Activated naive CD4-positive, alpha-beta T cell (primary cell): ENCODE measurements around the gene PDZD4.

Experiments
- DNase-seq, 4 experiments: peaks; one replicate each; lab custom pipeline; 2025; lab: John Stamatoyannopoulos, UW

The PDZD4 gene

DNA sequence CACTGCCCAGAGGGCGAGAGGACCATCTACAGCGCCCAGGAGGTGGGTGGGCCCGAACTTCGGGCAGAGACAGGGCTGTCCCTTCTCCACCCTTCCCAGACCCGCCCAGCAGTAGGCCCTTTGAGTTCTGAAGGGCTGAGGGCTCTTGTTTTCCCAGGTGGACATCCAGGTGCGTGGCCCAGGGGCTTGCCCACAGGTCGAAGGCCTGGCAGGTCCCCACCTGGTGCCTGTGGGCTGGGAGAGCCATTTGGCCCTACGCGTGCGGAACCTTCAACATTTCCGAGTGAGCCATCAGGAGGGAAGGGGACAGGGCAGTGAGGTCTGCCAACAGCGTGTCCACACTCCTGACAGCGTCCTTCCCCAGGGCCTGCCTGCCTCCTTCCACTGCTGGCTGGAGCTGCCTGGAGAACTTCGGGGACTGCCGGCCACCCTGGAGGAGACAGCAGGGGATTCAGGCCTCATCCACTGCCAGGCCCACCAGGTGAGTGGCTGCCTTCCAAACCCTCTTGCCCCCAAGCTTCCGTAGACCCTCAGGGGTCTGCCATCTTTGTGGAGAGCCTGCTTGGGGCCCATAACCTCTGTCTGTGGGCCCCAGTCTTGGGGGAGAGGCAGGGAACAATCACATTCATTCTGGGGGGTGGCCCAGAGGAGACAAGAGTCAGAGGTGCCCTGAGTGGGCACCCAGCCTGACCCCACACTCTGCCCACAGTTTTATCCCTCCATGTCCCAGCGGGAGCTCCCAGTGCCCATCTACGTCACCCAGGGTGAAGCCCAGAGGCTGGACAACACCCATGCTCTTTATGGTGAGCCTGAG, 59.5 kb downstream of the PDZD4 start:
- no peak for DNase-seq

DNA sequence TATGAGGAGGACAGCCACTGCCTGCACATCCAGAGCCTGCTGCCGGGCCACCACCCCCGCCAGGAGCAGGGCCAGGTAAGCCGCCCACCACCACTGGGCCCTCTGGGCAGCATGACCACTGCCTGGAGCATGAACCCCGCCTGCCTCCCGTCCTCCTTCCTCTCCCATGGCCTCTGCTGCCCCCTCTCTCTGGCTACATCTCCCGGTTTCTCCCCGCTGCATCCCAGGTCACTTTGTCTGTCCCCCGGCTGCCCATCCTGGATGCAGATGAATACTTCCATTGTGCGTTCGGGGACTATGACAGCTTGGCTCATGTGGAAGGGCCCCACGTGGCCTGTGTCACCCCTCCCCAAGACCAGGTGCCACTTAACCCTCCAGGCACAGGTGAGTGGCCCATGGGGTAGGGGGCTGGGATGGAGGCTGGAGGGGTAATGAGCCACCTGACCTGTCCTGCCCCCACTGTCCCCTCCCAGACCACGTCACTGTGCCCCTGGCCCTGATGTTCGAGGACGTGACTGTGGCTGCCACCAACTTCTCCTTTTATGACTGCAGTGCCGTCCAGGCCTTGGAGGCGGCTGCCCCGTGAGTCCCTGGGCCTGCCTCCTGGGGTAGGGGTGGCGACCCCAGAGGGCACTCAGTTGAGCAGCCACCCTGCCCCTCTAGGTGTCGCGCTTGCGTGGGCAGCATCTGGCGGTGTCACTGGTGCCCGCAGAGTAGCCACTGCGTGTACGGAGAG, 60.3 kb downstream of the PDZD4 start:
- no peak for DNase-seq

DNA sequence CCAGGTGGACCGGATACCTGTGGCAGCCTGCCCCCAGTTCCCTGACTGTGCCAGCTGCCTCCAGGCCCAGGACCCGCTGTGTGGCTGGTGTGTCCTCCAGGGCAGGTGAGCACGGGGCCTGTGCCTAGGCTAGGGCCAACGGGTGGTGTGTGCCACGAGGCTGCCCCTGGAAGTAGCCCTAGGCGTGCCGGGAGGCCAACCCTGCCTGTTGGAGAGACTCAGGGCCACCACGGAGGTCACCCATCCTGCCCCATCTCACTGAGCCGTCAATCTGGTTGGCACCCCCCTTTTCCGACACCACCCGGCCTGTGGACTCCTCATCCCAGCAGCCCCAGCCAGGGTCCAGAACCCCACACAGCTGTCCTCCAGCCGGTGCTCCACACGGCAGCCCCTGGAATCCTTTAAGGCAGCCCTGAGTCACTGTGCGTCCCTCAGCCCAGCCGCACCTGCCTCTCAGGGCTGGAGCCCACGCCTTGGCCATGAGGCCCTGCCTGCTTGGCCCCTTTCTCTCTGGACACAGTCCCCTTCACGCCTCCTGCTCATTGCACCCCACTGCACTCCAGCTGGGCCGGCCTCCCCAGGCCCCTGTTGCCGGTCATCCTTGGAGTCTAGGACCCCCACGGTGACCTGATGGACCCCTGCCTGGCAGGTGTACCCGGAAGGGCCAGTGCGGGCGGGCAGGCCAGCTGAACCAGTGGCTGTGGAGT, 61.0 kb downstream of the PDZD4 start:
- no peak for DNase-seq

DNA sequence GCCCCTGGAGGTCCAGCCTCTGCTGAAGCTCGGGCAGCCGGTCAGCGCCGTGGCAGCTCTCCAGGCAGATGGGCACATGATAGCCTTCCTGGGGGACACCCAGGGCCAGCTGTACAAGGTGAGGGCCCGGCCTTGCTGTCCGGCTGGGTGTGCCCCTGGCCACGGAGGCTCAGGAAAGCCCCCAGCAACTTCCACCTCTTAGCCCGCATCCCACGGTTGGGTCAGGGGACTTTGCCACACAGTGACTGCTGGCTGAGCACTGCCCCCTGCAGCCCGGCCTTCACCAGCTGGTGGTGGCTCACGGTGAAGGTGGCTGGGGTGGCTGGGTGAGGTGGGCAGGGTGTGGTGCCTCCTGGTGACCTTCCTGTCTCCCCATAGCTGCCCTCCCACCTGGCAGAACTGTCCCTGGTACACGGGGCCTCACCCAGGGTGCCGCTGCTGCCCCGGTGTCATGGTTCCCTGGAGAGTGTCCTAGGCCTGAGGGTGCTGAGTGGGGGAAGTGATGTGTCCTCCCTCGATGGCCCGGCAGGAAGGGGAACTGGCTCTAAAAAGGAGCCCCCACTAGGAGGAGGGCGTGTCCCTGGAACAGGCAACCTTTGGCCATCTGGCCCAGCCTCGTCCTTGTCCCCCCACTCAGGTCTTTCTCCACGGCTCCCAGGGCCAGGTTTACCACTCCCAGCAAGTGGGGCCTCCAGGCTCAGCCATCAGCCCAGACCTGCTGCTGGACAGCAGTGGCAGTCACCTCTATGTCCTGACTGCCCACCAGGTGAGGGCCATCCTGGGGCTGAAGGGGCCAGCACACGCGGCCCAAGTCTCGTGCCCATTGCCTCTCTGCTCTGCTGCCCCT, 61.8 kb downstream of the PDZD4 start:
- no peak for DNase-seq

DNA sequence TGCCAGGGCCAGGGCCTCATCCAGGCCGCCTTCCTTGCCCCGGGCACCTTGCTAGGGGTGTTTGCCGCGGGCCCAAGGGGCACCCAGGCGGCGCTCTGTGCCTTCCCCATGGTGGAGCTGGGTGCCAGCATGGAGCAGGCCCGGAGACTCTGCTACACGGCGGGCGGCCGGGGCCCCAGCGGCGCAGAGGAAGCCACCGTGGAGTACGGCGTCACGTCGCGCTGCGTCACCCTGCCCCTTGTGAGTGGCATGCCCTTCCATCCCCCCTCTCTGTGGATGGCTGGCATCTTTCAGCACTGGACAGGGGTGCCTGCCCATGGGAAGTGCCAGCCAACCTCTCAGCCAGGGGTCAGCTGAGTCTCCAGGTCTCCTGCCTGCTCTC, 62.7 kb downstream of the PDZD4 start:
- DNase-seq = no peak

DNA sequence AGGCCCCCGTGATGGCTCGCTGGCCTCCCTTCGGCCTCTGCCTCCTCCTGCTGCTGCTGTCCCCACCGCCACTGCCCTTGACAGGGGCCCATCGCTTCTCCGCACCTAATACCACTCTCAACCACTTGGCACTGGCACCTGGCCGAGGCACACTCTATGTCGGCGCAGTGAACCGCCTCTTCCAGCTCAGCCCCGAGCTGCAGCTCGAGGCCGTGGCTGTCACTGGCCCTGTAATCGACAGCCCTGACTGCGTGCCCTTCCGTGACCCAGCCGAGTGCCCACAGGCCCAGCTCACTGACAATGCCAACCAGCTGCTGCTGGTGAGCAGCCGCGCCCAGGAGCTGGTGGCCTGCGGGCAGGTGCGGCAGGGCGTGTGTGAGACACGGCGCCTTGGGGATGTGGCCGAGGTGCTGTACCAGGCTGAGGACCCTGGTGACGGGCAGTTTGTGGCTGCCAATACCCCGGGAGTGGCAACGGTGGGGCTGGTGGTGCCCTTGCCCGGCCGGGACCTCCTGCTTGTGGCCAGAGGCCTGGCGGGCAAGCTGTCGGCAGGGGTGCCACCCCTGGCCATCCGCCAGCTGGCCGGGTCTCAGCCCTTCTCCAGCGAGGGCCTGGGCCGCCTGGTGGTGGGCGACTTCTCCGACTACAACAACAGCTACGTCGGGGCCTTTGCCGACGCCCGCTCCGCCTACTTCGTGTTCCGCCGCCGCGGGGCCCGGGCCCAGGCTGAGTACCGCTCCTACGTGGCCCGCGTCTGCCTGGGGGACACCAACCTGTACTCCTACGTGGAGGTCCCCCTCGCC, 63.3 kb downstream of the PDZD4 start:
- DNase-seq = no peak

DNA sequence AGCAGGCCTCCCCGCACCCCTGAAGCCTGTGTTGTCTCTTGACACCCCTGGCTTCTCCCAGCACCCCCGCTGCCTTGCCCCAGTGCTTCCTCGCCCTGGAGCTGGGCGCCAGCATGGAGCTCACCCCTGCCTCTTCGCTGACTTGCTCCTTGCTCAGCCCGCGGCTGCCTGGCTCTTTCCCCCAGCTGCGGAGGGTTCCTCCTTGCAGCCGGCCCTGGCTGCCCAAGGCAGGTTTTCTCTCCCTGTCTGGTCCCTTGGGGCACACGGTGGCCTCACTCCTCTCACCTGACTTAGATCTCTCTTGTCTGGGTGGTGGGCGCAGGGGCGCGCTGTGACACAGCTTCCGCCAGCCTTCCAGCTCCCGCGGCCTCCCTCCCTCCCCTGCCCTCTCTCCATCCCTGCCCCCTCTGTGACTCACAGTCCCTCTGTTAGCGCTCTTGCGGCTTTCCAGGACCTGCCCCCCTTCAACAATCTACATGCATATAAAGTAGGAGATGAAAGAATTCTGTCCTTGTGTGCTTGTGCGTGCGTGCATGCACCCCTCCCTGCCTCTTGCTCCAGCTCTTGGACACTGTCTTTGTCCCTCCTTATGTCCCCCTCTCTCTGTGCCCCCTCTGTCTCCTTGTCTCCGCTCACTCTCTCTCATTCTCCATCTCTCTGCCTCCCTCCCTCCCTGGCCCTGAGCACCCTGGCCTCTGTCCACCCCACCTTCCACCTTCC, 64.1 kb downstream of the PDZD4 start:
- DNase-seq = no peak

DNA sequence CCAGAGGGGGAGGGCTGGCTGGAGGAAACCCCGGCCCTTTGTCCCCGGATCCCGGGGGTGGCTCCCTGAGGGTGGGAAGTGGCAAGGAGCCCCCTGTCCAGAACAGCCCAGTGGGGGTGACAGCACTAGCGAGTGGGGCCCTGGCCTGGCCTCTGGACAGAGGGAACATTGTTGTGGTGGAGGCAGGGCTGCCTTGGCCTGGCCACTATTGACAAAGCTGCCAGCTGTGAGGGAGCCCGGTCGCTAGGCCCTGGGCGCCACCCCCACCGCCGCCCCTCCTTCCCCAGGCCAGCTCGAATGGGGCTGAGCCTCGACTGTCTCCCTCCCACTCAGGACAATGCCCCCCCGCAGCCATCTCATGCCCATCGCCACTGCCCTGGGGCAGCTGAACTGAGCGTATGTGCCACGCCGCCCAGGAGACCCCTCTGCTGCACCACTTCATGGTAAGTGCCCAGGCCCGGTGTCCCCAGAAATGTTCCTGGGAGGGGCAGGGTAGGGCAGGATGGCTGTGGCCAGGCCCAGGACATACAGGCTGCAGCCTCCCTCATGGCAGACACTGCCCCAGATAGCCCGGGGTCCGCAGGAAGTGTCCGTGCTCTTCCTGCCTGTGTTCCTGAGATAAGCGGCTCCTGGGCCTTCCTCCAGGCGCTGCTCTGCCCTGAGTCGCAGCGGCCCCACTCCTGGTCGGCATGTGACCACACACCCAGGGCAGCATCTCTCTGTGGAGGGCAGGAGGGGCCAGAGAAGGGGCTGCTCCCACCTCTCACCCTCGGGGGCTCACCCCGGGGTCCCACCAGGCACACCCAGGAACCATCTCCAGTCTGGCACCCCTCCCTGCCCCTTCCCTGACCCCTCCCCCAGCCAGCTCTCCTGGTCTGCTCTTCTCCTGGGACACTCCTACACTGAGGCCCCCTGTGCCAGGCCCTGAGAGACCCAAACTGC, 64.9 kb downstream of the PDZD4 start:
- DNase-seq = no peak

DNA sequence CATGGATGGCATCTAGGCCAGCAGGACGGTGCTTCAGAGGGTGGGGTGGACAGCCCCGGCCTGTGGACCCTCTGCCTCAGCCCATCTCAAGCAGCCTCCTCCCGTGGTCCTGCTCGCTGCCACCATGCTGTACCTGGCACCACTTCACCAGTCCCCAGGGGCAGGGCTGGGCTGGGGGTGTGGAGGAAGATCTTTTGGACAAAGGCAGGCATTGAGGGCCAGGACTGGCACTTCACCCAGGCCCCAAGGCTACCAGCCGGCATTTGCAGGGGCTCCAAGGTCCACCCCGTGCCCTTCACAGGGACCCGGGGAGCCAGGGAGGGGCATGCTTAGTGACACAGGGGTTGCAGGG, 65.6 kb downstream of the PDZD4 start:
- no peak for DNase-seq

DNA sequence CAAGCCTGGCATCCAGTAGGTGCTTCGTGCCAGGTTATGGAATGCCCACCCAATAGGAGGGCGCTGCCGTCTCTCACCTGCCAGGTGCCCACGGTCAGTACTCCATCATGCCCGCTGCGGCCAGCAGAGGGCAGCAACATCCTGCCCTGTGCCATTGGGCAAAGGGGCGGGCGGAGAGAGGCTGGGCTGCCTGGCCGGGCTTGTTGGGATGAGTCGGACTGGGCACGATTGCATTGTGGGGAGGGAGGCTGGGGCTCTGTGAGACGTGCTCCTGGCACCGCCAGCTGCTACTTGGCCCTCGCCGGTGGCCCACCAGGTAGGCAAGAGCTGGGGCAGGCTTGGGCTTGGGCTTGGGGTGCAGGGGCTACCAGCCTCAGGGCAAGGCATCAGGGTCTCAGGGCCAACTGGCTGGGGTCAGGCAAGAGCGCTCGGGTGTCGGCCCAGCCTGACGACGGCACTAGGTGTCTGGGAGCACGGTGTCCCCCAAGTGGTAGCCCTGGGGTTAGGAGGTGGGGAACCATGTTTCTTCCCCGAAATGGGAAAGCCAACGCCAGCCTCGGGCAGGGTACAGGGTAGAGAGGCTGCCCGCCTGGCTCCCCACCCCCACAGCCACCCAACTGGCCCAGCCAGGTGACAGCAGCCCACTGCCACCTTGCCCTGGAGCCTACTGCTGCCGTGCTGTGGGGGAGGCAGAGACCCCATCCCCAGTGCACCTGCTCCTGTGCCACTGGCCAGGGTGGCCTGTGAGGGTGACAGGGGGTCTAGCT, 66.2 kb downstream of the PDZD4 start, which contains the start of gene PLXNB3:
Gene PLXNB3 (plus strand): TSS at position 261 of the 767 bp plus-strand sequence. CDS start 1,287 bp downstream, outside the sequence.
- peak; percentile 12 to 74 (median 49) for DNase-seq

DNA sequence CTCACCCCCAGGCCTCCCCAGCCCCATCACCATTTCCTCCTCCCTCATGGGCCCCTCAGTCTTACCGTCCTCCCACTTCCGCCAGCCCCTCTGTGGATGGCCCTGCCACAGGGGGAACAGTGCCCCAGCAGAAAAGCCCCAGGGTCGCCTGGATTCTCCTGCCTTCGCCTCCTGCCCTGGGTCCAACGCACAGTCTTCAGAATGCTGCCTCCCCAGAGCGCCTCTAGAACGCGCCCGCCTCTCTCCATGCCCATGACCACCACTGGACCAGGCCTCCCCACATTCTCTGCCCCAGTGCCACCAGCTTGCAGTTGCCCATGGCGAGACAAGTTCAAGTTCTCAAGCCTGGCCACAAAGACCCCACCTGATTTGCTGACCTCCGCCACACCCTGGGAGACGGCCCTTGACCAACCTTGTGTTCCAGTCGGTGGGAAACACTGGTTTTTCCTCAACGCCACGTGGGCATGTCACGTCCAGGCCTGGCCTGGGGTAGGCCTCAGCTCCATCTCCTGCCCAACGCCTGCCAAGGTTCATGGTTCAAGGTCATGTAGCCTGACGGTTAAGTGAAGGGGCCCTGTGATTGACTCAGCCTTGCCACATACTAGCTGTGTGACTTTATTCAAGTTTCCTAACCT, 66.9 kb downstream of the PDZD4 start:
- DNase-seq = no peak

DNA sequence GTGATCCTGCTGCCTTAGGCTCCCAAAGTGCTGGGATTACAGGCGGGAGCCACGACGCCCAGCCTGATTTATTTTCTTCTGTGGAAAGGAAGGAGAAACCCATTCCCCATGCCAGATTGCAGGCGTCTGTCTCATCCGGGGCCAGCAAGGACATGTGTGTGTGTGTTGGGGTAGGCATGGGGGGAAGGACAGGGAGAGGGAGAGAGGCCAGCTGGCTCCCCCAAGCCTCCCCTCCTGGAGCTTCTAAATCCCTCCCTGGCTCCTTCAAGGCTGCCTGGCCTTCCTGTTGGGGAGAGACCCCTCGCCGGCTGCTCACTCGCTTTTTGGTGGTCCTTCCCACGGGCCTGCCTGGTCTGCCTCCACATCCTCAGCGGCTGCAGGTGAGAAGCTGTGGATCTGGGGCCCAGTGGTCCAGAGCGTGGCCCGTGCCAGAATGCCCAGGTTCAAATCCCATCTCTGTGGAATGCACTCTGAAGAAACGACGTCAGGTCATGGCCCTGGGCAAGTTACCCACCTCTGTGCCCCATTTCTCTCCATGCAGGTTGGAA, 67.6 kb downstream of the PDZD4 start:
- no peak for DNase-seq

DNA sequence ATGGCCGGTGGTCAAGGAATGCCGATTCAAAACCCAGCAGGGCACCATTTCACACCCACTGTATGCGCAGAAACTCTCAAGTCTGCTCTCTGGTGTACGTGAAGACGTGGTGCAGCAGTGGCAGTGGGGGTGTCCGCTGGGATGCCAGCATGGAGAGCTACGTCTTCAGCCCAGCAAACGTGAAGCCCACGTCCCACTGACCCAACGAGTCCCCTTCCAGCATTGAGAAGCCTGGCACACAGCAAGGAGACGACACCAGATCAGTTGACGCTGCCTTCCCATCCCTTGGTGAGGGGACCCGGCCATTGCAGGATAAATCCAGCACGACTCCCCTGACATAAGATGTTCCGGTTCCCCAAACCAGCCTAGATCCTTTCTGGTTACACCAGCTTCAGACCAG, 68.5 kb downstream of the PDZD4 start:
- no peak for DNase-seq

DNA sequence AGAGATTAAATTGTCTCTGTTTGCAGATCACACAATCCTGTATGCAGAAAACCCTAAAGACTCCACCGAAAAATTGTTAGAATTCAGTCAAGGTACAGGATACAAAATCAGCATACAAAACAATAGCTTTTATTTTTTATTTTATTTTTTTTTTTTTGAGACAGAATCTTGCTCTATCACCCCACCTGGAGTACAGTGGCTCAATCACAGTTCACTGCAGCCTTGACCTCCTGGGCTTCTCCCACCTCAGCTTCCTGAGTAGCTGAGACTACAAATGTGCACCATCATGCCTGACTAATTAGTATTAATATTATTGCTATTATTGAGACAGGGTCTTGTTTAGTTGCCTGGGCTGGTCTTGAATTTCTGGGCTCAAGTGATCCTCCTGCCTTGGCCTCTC, 75.2 kb downstream of the PDZD4 start:
- no peak for DNase-seq
